K562 (cell line): ENCODE data around the gene TRAF3. TPM values are rescaled to one million over a fixed set of nuclear protein-coding genes. Genes with fewer than 3 reads are reported as not detected.

Experiments
- ATAC-seq: fragments of 200-7000 bp; cut with Tn5 transposase; 3 replicates; pipeline ENCODE4 v1.9.1; 2020; ENCODE audit warnings: moderate library complexity
- BruUV-seq: library from RNA; stranded (reverse); fragments of 400-500 nt; replicated peaks from 2 replicates; lab custom pipeline; 2021; lab: Mats Ljungman, UMichigan
- CTCF ChIA-PET: fragments of 300-600 bp; formaldehyde crosslinking; extraction: SDS; loops from one replicate; lab custom pipeline; 2021; ENCODE audit warnings: low intra/inter-chr PET ratio; lab: Yijun Ruan, JAX
- POLR2A ChIA-PET: fragments of 300-600, 350-650 bp; sonication (Branson Sonifier 250); formaldehyde crosslinking; extraction: SDS; loops from one replicate; lab custom pipeline; 2021; ENCODE audit warnings: antibody characterized with exemption, inconsistent platforms; lab: Yijun Ruan, JAX
- DNase-seq, 4 experiments: peaks; one replicate each; pipeline versions ENCODE4 v3.0.0 to v3.0.0-alpha.2; 2011 to 2018; ENCODE audit warnings: low spot score in 3 of 4, mixed read lengths in 3 of 4; ENCODE audit errors: extremely low read depth in 1 of 4
- FAIRE-seq: peaks from 2 replicates; lab custom pipeline; 2011; peaks lifted over from hg19 to GRCh38; lab: Jason Lieb, UNC
- H2AFZ ChIP-seq: 2 replicates; pipeline ENCODE4 v1.6.0; 2011; ENCODE audit warnings: low read depth, low read length, control low read depth, inconsistent platforms
- H3K27ac ChIP-seq: fragments of 200-600 bp; 3 replicates; pipeline ENCODE4 v1.8.0; 2011; ENCODE audit warnings: low read depth, mild to moderate bottlenecking, control low read depth, inconsistent platforms, low read length, moderate library complexity, mixed read lengths; ENCODE audit errors: extremely low read depth
- H3K27me3 ChIP-seq, 2 experiments: fragments of 300-600 bp in 1 of 2; 2 replicates in 1 of 2; 3 replicates in 1 of 2; pipeline versions ENCODE4 v1.6.0 to v1.8.0; 2011; ENCODE audit warnings: inconsistent platforms in 2 of 2, low read length in 2 of 2, mild to moderate bottlenecking in 1 of 2, mixed read lengths in 1 of 2, moderate library complexity in 1 of 2; ENCODE audit not compliant: control insufficient read depth in 2 of 2, insufficient read depth in 2 of 2
- H3K36me3 ChIP-seq: fragments of 300-600 bp; 3 replicates; pipeline ENCODE4 v1.8.0; 2011; ENCODE audit warnings: mild to moderate bottlenecking, low read length, inconsistent platforms; ENCODE audit not compliant: control insufficient read depth, insufficient read depth
- H3K4me1 ChIP-seq, 2 experiments: fragments of 200-600 bp in 1 of 2; replicated peaks in 1 of 2; 2 replicates in 1 of 2; 3 replicates in 1 of 2; pipeline versions ENCODE4 v1.5.1 to v1.8.0; 2011; ENCODE audit warnings: inconsistent platforms in 2 of 2, low read length in 2 of 2, mild to moderate bottlenecking in 1 of 2, mixed read lengths in 1 of 2, moderate library complexity in 1 of 2; ENCODE audit not compliant: control insufficient read depth in 2 of 2, insufficient read depth in 2 of 2
- H3K4me2 ChIP-seq: 2 replicates; pipeline ENCODE4 v1.6.1; 2011; ENCODE audit warnings: low read length, control low read depth, inconsistent platforms, mixed read lengths; ENCODE audit not compliant: insufficient read depth
- H3K4me3 ChIP-seq: fragments of 200-600 bp; sonication (generic), shearing (Covaris generic); 2 replicates; pipeline ENCODE4 v1.5.1; 2016; ENCODE audit warnings: control low read depth, inconsistent platforms
- H3K79me2 ChIP-seq: fragments of 200-600 bp; 3 replicates; pipeline ENCODE4 v1.8.0; 2011; ENCODE audit warnings: low read length, inconsistent platforms; ENCODE audit not compliant: control insufficient read depth, insufficient read depth
- H3K9ac ChIP-seq, 2 experiments: 2 replicates each; pipeline versions ENCODE4 v1.6.0 to v1.6.1; 2011; ENCODE audit warnings: low read depth in 2 of 2, low read length in 2 of 2, control low read depth in 1 of 2, inconsistent platforms in 1 of 2, mild to moderate bottlenecking in 1 of 2, mixed read lengths in 1 of 2; ENCODE audit not compliant: insufficient read depth in 1 of 2
- H3K9me1 ChIP-seq: one replicate; pipeline ENCODE4 v1.6.0; 2011; ENCODE audit warnings: inconsistent platforms, mild to moderate bottlenecking, low read length, moderate library complexity; ENCODE audit not compliant: control insufficient read depth, insufficient read depth
- H3K9me3 ChIP-seq: replicated peaks from 2 replicates; pipeline ENCODE4 v1.5.1; 2011; ENCODE audit warnings: low read depth, low read length, inconsistent platforms; ENCODE audit not compliant: control insufficient read depth, insufficient read depth
- H4K20me1 ChIP-seq: replicated peaks from 2 replicates; pipeline ENCODE4 v1.6.1; 2011; ENCODE audit warnings: low read length, inconsistent platforms, mixed read lengths; ENCODE audit not compliant: control insufficient read depth, insufficient read depth
- CREBBP ChIP-seq: IDR thresholded peaks from one replicate; pipeline ENCODE4 v1.6.1; 2012; ENCODE audit warnings: low read depth, mild to moderate bottlenecking, control low read depth, inconsistent platforms, low read length
- FOXK2 ChIP-seq, 2 experiments: fragments of 450-650 bp; IDR thresholded peaks in 1 of 2; conservative IDR thresholded peaks in 1 of 2; 2 replicates each; pipeline ENCODE4 v1.6.1; 2016; ENCODE audit warnings: low read depth in 2 of 2, mild to moderate bottlenecking in 1 of 2
- GATA2 ChIP-seq: sonication (generic); formaldehyde crosslinking; IDR thresholded peaks from 2 replicates; pipeline ENCODE4 v1.4.0; 2020; ENCODE audit warnings: mild to moderate bottlenecking, missing genetic modification reagents
- HDAC1 ChIP-seq, 2 experiments: fragments of 450-650 bp; IDR thresholded peaks; 2 replicates each; pipeline ENCODE4 v1.6.1; 2016 to 2017; ENCODE audit warnings: inconsistent platforms in 1 of 2, mild to moderate bottlenecking in 1 of 2, moderate library complexity in 1 of 2
- L3MBTL2 ChIP-seq: fragments of 450-650 bp; IDR thresholded peaks from 2 replicates; pipeline ENCODE4 v1.6.1; 2016; ENCODE audit warnings: mild to moderate bottlenecking, moderate library complexity
- MAFG ChIP-seq: fragments of 450-650 bp; conservative IDR thresholded peaks from 2 replicates; pipeline ENCODE4 v1.6.1; 2016; ENCODE audit warnings: missing genetic modification characterization, missing compliant biosample characterization
- PML ChIP-seq: IDR thresholded peaks from 2 replicates; pipeline ENCODE4 v1.6.1; 2012; ENCODE audit warnings: low read length, inconsistent platforms
- TSC22D4 ChIP-seq: fragments of 450-650 bp; IDR thresholded peaks from 2 replicates; pipeline ENCODE4 v1.6.1; 2016; ENCODE audit warnings: missing genetic modification characterization, missing biosample characterization, control low read depth
- ZFP1 ChIP-seq: fragments of 450-650 bp; formaldehyde crosslinking; IDR thresholded peaks from 2 replicates; pipeline ENCODE4 v1.4.0; 2020; ENCODE audit warnings: mild to moderate bottlenecking, mixed read lengths
- WGBS: fragments of 100-300 bp; shearing (Covaris generic); methylation state at CpG from one replicate; pipeline ENCODE4 v1.1.6; 2016; ENCODE audit warnings: low coverage, mixed read lengths; ENCODE audit not compliant: insufficient coverage; ENCODE audit errors: missing lambda C conversion rate; 5-methylcytosine and 5-hydroxymethylcytosine counted together
- in situ Hi-C: fragments of 300-500 bp; cut with MboI; formaldehyde crosslinking; loops from 4 replicates; pipeline ENCODE4 v1.15.0; 2018; ENCODE audit warnings: inconsistent platforms, mixed read lengths
- intact Hi-C: fragments of 100-400 bp; cut with micrococcal nuclease; formaldehyde crosslinking; loops from 2 replicates; pipeline ENCODE4 v1.14.2; 2022
- polyA plus RNA-seq, 8 experiments: library from polyadenylated mRNA; depleted of rRNA in 4 of 8; stranded (reverse) in 5 of 8; unstranded in 3 of 8; fragments of >200 nt; fragmentation: Nextera tagmentation in 2 of 8; fragmentation: Illumina TruSeq in 1 of 8; extraction: Ambion mirVana in 2 of 8; extraction: Trizol in 1 of 8; gene quantifications; 2 replicates each; pipeline versions ENCODE4 v1.2.1 to v1.2.3, GENCODE V29; 2011 to 2014; ENCODE audit warnings: inconsistent platforms in 1 of 8, missing spikeins in 1 of 8
- total RNA-seq, 7 experiments: library from RNA; depleted of rRNA in 6 of 7; stranded (reverse); fragments of >200 nt in 6 of 7; fragmentation: Illumina TruSeq in 2 of 7; extraction: Trizol in 2 of 7; gene quantifications; 2 replicates each; pipeline versions ENCODE4 v1.2.1 to v1.2.3, GENCODE V29; 2011 to 2021; ENCODE audit warnings: low replicate concordance in 1 of 7
- TF ChIP-seq, protein P1 (sequence below), 2 experiments: fragments of 450-650 bp in 1 of 2; sonication (generic) in 1 of 2; formaldehyde crosslinking in 1 of 2; IDR thresholded peaks; 2 replicates each; pipeline versions ENCODE4 v1.7.1 to v1.9.0; 2016 to 2022; ENCODE audit warnings: inconsistent platforms in 1 of 2, mild to moderate bottlenecking in 1 of 2, missing genetic modification reagents in 1 of 2
- TF ChIP-seq, protein P2 (sequence below): sonication (generic); formaldehyde crosslinking; IDR thresholded peaks from 2 replicates; pipeline ENCODE4 v1.8.0; 2022; ENCODE audit warnings: mild to moderate bottlenecking, missing genetic modification reagents
- TF ChIP-seq, protein P3 (sequence below): fragments of 250-450 bp; sonication (Bioruptor Pico); IDR thresholded peaks from 2 replicates; pipeline ENCODE4 v1.8.0; 2022; ENCODE audit warnings: moderate library complexity, mild to moderate bottlenecking, inconsistent platforms

Gene TRAF3
- total and polyA plus RNA-seq, 9 of the 15 experiments (the other 6 are each of a cell fraction or from before 2014, with no cell fraction given): 0.52 to 21.3 (median 9.9) TPM

DNA sequence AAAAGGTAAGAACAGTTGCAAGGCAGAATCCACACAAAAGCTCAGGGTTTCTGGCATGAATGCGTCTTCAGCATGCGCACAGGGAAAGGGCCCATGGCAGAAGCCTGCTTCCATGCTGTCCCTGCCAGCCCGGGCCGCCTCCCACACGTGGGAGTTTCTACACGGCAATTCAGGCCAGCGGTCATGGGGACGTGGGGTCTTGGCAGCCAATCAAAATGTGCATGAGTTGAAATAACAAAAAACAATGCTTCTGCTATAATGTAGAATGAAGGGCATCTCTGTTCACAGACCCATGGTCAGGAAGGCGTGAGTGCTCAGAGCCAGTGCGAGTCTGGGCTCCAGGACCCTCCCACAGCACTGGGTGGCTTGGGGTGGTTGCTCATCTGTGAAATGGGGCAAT is 173.8 kb downstream of the TRAF3 start:
- WGBS: 52% methylated on average over 7 of the region's 10 CpGs
- peaks cover 0 to 10% of the 10 kb centered on the region in 2 experiments; a peak in 2 of 5 replicates for H3K4me1 ChIP-seq
- no peaks in the 10 kb centered on the region for H3K9me3 ChIP-seq
- no peaks in the 10 kb centered on the region for H3K79me2 ChIP-seq
- H3K9me1 ChIP-seq: no peaks in the 10 kb centered on the region
- H3K9ac ChIP-seq: no peak overlapping the region
- H3K36me3 ChIP-seq: peaks cover 29% of the 10 kb centered on the region; the same call in 1 of the 3 replicates
- no peak overlapping the region for H3K4me2 ChIP-seq
- H4K20me1 ChIP-seq: no peaks in the 10 kb centered on the region
- DNase-seq: no peak
- ChIA-PET CTCF (no interaction called here), POLR2A (interaction anchor here (0.6 kb wide), 1 partner anchor 9 kb away, joined by 4 read pairs; no protein-coding TSS in a partner anchor)
- FAIRE-seq: no peak
- intact Hi-C loops: no loop called here
- in situ Hi-C loops: no loop called here
- no peaks in the 10 kb centered on the region for H3K27me3 ChIP-seq
- no peak overlapping the region for H2AFZ ChIP-seq
- no peak overlapping the region for H3K27ac ChIP-seq
- ATAC-seq: no peak
- BruUV-seq: no TSS peak
- H3K4me3 ChIP-seq: no peak overlapping the region
- TF ChIP-seq L3MBTL2: no peak
- no peak for TF ChIP-seq HDAC1 (IDR thresholded peaks at IDR 0.05)
- TF ChIP-seq, protein P1, sequence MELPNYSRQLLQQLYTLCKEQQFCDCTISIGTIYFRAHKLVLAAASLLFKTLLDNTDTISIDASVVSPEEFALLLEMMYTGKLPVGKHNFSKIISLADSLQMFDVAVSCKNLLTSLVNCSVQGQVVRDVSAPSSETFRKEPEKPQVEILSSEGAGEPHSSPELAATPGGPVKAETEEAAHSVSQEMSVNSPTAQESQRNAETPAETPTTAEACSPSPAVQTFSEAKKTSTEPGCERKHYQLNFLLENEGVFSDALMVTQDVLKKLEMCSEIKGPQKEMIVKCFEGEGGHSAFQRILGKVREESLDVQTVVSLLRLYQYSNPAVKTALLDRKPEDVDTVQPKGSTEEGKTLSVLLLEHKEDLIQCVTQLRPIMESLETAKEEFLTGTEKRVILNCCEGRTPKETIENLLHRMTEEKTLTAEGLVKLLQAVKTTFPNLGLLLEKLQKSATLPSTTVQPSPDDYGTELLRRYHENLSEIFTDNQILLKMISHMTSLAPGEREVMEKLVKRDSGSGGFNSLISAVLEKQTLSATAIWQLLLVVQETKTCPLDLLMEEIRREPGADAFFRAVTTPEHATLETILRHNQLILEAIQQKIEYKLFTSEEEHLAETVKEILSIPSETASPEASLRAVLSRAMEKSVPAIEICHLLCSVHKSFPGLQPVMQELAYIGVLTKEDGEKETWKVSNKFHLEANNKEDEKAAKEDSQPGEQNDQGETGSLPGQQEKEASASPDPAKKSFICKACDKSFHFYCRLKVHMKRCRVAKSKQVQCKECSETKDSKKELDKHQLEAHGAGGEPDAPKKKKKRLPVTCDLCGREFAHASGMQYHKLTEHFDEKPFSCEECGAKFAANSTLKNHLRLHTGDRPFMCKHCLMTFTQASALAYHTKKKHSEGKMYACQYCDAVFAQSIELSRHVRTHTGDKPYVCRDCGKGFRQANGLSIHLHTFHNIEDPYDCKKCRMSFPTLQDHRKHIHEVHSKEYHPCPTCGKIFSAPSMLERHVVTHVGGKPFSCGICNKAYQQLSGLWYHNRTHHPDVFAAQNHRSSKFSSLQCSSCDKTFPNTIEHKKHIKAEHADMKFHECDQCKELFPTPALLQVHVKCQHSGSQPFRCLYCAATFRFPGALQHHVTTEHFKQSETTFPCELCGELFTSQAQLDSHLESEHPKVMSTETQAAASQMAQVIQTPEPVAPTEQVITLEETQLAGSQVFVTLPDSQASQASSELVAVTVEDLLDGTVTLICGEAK (IDR thresholded peaks at IDR 0.05): no peak
- TF ChIP-seq, protein P1 (CRISPR knock-in tag; IDR thresholded peaks at IDR 0.05): no peak
- no peak for TF ChIP-seq GATA2 (CRISPR knock-in tag)
- TF ChIP-seq, protein P2, sequence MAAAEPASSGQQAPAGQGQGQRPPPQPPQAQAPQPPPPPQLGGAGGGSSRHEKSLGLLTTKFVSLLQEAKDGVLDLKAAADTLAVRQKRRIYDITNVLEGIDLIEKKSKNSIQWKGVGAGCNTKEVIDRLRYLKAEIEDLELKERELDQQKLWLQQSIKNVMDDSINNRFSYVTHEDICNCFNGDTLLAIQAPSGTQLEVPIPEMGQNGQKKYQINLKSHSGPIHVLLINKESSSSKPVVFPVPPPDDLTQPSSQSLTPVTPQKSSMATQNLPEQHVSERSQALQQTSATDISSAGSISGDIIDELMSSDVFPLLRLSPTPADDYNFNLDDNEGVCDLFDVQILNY (CRISPR knock-in tag): no peak
- no peak for TF ChIP-seq TSC22D4
- no peak for TF ChIP-seq CREBBP
- TF ChIP-seq FOXK2 (conservative IDR thresholded peaks at IDR 0.05 in 1 of 2, IDR thresholded peaks at IDR 0.05 in 1 of 2; ENCODE audit: low read depth in 2 of 2): no peak
- no peak for TF ChIP-seq PML
- no peak for TF ChIP-seq MAFG (tag)
- no peak for TF ChIP-seq ZFP1 (CRISPR knock-in tag)
- TF ChIP-seq, protein P3, sequence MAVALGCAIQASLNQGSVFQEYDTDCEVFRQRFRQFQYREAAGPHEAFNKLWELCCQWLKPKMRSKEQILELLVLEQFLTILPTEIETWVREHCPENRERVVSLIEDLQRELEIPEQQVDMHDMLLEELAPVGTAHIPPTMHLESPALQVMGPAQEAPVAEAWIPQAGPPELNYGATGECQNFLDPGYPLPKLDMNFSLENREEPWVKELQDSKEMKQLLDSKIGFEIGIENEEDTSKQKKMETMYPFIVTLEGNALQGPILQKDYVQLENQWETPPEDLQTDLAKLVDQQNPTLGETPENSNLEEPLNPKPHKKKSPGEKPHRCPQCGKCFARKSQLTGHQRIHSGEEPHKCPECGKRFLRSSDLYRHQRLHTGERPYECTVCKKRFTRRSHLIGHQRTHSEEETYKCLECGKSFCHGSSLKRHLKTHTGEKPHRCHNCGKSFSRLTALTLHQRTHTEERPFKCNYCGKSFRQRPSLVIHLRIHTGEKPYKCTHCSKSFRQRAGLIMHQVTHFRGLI (CRISPR knock-in tag): no peak
